ENCODE data around the gene DHH. TPM values are rescaled to one million over a fixed set of nuclear protein-coding genes. Genes with fewer than 3 reads are reported as not detected.

The DHH gene
- total RNA-seq, 1 donor from 2014 or later = 0.52 TPM

DNA sequence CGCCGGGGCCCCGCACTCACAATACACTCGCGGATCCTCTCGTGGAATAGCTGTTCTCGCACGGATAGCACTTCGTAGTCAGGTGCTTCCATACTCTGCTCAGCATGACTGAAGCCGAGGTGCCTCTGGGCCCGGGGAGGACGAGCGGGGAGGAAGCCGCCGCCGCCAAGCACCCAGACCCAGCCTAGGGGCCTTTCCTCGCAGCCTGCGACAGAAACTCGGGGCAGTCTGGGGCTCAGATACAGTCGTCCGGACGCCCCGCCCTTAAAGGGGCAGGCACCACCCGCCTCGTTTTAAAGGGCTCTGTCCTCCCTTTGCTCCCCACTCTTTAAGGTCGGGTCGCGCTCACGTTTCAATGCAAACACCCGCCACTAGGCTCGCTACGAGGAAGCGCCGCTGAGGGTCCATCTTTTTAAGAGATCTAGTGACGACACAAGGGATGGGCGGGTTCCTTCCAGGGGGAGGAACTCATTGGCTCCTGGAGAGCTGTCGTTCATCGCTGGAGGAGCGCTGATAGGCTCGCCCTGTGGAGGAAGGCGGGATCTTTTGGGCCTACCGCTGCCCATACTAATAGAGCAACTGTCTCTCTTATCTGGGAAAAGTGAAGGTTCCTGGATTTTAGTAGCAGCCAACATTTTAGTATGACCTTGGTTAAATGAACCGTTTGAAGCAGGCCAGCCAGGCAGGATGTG, 16.0 kb upstream of the DHH start, which contains the start of gene LMBR1L:
Gene LMBR1L, minus strand, starts transcription at position 384 of the 692 bp plus-strand sequence. Its CDS starts 292 bp downstream, at position 92.
- intact Hi-C loops (cut with micrococcal nuclease) = no loop called here
- DNase-seq (peak; percentile 95), ATAC-seq (peak; percentile 96)

DNA sequence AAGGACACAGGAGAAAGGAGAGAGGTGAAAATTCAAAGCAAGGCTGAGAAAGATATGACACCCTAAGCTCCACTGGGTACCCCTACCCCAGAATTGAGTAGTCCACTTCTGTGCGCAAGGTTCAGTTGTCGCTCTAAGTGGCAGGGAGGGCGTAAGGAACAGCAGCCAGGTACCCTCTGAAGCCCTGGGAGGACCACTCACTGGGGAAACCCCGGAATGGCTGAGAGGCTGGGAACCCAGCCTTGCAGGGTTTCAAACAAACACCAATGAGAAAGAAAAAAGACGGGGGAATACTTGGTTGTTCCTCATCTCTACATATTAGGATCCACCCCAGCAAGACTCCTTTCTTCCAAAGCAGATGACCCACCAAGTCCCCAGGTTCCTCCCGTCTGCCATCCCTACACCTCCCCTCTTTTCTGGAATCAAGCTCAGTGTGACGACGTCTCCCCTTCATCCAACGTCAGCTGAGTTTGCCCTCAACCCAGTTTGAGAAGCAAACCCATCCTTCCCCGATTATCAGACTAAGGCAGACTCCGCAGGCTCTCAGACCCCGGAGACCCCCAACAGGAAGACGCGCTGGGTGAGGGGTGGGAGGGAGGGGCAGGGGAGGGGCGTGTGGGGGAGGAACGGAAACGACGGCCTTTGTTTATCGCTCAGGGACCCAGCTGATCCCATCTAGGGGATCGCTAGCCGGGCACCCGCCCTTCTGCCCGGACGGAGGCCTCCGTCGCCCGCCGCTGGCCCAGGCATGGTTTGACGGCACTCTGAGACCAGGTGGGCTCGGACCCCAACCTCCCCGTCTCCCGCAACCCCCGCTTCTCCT, 15.3 kb upstream of the DHH start:
- intact Hi-C loops (cut with micrococcal nuclease) = no loop called here
- DNase-seq = peak; percentile 53
- ATAC-seq = peak; percentile 22

DNA sequence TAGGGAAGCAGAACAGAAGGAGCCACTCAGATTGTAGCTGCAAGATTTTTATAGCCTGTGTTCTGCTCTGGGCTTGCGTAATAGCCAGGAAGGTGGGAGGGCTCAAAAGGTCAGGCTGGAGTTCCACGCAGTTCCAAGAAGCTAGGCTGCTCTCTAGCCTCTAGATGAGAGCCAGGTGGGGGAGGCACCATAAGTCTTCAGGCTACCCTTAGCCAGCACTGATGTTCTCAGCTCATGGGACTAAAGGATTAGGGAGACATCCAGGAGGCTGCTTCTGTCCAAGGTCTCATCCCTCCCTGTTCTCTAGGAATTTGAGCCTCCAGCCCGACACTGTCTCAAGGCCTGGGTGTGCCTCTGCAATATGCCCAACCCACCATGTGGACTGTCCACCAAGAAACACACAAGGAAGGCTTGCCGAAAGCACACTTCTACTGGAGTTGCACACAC, 14.4 kb upstream of the DHH start:
- DNase-seq (peak; percentile 54), ATAC-seq (peak; percentile 68)
- intact Hi-C loops (cut with micrococcal nuclease) = no loop called here

DNA sequence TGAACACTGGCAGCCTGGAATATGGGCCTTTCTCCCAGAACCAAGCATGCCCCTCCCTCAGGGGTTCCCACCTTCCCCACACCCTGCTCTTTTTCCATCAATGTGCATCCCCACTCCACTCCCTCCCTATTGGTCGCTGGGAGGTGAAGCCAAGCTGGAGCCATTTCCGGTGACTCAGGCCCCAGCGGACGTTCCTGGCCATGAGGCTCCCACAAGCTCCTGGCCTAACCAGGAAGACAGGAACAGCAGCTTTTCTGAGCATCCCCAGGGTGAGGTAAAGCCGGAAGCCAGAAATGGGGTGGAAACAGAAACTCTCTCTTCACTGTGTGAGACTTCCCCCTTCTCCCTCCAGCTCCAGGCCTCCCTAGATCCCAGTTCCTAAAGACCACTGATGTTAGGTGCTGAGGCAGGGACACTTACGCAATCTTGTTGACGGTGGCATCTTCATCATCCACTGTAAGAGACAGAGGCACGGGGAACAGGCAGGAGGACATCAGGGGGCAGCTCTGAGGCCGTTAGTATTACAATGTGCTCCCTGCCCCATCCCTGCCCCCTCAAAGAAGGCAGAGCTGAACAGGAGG, 11.0 kb upstream of the DHH start:
- intact Hi-C loops (cut with micrococcal nuclease) = no loop called here

DNA sequence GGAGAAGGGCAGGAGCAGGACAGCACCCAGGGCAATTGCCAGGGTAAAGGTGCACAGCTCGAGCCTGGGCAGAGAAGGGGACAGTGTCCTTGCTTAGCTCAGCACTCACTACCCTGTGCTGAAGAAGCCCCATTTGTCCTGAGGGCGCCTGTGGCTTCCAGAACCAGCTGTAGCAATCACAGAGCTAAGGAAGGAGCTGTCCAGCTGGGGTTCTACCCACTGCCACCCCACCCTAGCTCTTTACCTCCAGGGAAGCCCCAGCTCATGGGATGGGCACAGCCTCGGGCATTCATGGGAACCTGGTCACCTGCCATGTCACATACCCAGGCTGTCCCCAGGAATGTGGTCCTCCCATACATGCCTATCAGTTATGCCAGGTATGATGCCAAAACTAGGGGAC, 10.2 kb upstream of the DHH start:
- intact Hi-C loops (cut with micrococcal nuclease) = no loop called here
- DNase-seq (no peak), ATAC-seq (no peak)

More for the DNA sequence above, 11.0 kb upstream of the DHH start:
- ATAC-seq (peak; percentile 5), DNase-seq (peak; percentile 50)

DNA sequence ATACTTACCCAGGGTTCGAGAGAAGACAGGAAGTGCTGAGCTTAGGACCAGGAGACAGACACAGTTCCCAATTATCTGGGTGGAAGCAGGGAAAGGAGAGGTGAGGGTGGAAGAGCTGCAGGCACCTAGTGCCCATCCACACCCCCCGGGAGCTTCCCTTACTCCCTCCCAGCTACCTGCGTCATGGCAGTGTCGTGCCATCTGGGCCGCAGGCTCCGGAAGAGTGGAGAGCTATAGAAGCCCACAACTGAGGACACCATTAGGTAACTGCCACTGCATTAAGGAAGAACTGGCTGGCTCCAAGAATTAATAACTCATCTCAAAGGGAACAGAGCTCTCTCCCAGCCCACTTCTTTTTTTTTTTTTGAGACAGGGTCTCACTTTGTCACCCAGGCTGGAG, 5.8 kb upstream of the DHH start:
- DNase-seq (no peak), ATAC-seq (no peak)
- intact Hi-C loops (cut with micrococcal nuclease) = no loop called here

DNA sequence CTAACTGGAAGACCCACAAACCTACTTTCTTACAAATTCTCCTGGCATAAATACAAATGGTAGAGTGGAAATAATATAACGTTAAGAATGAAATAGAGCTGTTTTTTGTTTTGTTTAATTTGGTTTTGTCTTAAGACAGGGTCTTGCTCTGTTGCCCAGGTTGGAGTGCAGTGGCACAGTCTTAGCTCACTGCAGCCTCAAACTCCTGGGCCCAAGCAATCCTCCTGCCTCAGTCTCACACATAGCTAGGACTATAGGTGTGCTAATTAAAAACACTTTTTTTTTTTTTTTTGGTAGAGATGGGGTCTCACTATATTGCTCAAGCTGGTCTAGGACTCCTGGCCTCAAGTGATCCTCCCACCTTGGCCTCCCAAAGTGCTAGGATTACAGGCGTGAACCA, 4.1 kb upstream of the DHH start:
- intact Hi-C loops (cut with micrococcal nuclease) = no loop called here
- ATAC-seq = no peak
- DNase-seq = no peak

DNA sequence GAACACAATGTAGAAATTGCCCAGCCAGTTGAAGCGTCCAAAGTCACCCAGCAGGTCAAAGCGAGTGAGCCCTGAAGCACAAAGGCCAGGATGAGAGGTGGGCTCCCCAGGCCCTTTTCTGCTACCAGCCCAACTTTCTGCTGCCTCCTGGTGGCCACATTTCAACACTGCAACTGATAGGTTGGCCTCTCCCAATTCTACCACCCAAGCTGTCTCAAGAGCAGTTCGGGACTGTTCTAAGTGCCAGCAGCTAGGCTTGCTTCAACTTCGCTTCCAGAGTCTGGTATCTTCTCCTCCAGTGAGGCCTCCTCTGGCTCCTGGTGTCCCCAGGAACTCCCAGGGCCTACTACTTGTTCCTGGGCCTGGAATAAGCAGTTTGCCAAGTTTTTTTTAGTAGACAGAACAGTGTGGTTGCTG, 3.4 kb upstream of the DHH start:
- intact Hi-C loops (cut with micrococcal nuclease) = no loop called here
- DNase-seq (no peak), ATAC-seq (peak; percentile 30)

DNA sequence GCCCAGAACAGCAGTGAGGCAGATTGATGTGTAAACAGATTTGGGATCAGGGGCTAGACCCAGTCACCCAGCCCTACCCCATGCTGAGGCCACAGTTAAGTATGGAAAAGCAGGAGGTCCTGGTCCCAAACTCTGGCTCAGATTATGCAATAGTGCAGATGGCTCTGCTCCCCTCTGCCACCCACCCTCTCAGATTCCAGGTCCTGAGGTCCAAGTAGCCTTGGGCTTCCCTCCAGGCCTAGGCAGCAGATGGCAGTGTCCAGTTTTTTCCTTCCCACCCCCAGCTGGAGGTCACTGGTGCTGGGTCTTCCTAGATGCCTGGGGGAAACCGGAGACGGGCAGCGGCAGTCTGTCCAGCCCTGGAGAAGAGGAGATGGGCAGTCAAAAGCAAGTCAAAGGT, 2.8 kb upstream of the DHH start:
- ATAC-seq = no peak
- DNase-seq = no peak
- intact Hi-C loops (cut with micrococcal nuclease) = no loop called here

DNA sequence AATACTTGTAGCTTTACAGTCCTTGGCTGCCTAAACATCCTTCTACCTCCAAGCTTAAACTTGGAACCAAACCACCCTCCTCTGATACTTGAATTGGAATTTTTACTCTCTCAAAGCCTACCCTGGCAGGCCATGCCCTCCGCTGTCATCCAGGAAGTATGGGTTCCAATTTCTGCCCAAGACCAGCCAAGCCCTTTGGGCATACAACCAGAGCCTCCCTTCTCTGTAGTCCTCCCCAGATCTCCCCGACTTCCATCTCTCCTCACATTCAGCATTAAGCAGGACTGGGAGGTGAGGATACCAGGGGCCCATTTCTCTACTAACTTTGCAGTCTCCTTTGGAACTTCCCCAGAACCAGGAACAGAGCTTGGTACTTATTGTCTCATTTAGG, 369 bp upstream of the DHH start:
- intact Hi-C loops (cut with micrococcal nuclease) = no loop called here
- ATAC-seq (no peak), DNase-seq (no peak)

DNA sequence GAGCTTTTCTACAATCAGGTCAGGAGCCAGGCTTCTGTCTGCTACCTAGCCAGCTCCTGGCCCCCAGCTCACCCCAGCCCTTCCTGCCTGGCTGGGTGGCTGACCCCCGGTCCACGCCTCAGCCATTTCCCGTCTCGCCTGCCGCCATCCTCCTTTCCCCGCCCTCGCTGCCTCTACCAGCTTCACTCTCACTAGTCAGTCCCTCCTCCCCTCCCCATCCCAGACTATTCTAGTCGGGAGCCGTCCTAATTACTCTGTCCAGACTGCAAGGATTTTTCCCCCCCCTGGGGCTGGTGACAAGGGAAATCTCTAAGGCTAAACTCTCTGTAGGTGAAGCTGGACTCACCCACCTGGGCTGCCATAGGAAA, 825 bp downstream of the DHH start:
- DNase-seq (peak; percentile 39), ATAC-seq (peak; percentile 11)
- intact Hi-C loops (cut with micrococcal nuclease) = no loop called here

DNA sequence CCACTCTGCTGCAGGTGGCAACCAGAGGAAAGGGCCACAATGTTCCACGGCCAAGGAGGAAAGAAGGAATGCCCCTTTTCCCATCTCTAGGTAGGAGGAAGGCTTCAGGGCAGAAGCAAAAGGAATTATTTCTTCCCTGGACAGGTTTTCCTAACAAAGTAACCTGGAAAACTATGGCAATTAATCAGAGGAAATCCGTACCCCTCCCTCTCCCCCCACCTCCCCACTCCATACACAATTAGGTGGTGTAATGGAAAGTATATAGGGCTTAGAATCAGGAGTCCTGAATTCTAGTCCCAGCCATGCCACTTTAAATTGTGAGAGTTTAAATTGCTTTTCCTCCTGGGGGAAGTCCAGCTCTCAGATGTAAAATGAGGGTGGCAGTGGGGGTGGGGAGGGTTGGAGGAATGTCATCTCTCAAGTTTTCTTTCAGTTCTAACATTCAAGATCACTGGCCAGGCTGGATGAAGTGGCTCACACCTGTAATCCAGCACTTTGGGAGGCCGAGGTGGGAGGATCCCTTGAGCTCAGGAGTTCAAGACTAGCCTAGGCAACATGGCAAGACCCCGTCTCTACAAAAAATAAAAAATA, 1.7 kb downstream of the DHH start:
- ATAC-seq (no peak), DNase-seq (no peak)
- intact Hi-C loops (cut with micrococcal nuclease) = no loop called here

DNA sequence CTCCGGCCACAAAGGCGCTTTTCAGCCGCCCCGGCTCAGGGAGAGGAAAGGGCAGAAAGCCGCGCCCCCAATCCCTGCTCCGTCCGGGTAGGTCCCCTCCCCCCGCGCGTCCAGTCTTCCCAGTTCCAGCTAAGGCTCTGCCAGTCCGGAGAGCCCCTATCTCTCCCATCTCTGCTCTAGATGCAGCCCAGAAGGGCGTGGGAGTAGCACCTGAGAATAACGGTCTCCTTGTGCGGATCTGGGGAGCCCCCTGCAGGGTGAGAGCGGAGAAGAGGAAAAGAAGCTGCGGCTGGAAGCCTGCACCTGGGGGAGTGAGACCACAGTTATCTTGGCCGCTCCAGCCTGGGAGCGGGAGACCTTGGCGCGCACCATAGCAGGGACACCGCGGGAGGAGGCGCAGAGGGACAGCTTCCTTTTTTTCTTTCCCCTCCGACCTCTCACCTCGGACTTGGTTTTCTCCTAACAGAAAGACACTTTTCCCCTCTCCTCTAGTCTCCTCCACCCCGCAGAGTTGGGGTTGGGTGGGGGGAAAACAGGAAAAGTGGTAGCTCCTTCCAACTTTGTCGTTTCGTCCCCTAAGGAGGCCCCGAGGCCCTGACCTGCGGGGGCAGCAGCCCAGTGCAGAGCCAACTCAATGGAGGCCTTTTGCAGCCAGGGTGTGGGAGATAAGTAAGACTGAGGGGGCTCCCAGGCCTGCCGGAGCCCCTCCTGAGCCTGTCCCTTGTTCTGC, 2.4 kb downstream of the DHH start:
- intact Hi-C loops (cut with micrococcal nuclease) = no loop called here
- no peak for ATAC-seq
- DNase-seq = peak; percentile 50

DNA sequence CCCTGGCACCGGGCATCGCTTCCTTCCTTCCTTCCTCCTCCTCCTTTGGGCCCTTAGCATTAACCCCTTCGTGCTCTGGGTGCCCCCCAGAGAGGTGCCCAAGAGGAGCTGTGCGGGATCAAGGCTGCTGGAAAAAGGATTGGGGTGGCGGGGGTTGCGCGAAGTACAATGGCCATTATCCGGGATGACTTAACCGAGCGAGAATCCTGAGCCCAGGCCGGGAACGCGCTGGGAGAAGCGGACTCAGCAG, 2.8 kb downstream of the DHH start:
- DNase-seq (no peak), ATAC-seq (no peak)
- intact Hi-C loops (cut with micrococcal nuclease) = no loop called here

DNA sequence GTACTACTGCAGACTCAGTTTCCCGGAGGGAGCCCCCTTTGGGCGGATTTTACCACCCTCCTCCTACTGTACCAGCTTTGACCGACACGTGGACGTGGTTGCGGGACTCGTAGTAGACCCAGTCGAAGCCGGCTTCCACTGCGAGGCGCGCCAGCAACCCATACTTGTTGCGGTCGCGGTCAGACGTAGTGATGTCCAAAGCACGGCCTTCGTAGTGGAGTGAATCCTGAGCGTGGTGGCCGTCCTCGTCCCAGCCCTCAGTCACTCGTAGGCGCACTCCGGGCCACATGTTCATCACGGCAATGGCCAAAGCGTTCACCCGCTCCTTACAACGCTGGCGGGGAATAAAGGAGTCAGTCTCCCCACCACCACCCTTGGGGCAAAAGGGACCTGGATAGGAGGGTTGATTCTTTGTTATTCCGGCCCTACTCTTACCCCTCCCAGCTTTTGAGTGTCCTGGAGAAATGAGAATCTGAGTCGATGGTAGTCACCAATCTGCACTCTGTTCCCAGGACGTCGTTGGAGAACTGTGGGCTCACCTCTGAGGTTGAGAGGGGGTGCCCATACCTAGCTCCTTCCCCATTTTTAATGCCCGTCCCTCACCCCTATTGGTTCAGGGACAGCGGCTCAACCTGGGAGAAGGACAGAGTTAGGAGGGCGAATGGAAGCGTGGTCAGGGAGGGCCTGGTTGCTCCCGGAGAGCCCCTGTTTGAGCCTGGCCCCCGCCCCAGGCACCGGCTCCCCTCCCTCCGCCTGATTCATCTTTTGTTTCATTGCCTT, 3.4 kb downstream of the DHH start:
- DNase-seq (no peak), ATAC-seq (no peak)
- intact Hi-C loops (cut with micrococcal nuclease) = no loop called here

DNA sequence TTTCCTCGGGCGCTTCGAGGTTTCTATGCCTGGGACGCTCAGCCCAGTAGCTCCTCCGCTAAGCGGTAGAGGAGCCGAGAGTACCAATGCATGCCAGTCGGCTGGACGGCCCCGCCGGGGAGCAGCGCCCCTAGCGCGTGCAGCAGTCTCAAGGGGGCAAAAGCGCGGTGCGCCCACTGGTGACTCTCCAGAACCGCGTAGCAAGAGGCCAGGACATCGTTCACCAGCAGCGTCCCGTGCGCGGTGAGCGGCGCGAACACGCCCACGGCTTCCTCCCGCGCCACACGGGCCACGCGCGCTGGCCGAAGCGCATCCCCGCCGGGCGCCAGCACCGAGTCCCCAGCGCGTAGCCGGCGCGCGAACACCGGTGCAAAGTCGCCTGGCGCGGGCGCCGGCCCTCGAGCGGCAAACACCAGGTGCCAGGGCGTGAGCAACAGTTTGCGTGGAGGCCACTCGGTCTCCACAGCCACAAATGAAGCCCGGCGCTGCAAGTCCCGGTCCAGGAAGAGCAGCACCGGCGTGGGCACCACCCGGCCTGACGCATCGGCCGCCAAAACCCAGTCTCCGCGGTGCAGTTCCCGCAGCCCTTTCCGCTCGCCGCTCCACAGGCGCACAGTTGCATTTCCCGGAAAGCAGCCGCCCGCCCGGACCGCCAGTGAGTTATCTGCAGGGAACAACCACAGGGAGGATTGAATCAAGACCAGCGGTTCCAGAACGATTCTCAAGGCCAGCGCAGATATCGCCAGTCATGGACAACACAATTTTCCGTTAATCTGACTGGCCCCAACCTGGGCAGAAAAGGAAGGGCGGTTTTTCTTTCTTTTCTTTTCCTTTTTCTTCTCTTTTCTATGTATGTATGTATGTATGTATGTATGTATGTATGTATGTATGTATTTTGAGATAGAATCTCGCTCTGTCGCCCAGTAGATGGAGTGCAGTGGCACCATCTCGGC, 4.5 kb downstream of the DHH start:
- DNase-seq = peak; percentile 66
- peak; percentile 3 for ATAC-seq
- intact Hi-C loops (cut with micrococcal nuclease) = no loop called here

DNA sequence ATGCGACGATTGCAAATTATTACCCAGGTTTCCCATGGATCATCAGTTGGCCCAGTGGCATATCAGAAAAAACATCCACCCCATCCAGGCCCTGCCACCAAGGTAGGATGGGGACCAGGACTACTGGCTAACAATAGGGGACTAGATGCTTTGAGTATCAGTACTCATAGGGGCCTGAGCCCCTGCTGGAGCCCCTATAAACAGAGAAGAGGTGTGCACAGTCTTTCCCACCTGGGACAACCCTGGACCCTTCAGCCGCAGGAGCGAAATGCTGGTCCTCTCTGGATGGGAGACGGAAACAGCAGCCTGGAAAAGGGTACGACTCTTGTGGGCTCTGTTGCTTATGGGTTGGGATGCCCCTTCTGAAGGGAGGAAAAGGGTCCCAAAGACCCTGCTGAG, 5.7 kb downstream of the DHH start:
- intact Hi-C loops (cut with micrococcal nuclease) = no loop called here
- ATAC-seq (no peak), DNase-seq (no peak)

All from left ventricle myocardium superior (tissue), 1 donor.